DND-41 (cell line): ENCODE data around the gene ATIC.

ENCODE experiments used
- CTCF ChIP-seq: IDR thresholded peaks from 2 replicates; pipeline ENCODE4 v1.5.1; 2012; ENCODE audit warnings: borderline replicate concordance, low read length, moderate library complexity, mild to moderate bottlenecking; ENCODE audit not compliant: poor library complexity, severe bottlenecking; ENCODE audit errors: extremely low read depth
- EZH2 ChIP-seq: IDR thresholded peaks from 3 replicates; pipeline ENCODE4 v1.6.1; 2012; ENCODE audit warnings: borderline replicate concordance, low read depth, mild to moderate bottlenecking, moderate library complexity, low read length, inconsistent platforms; ENCODE audit not compliant: severe bottlenecking

GRCh38 chr2:215315301-215315700 lies 3.4 kb downstream of the ATIC start:
- TF ChIP-seq CTCF (no peak), EZH2 (no peak)
